IPS-20b (cell line): ENCODE measurements around the gene IFNG.

ENCODE experiments used
- H3K27ac ChIP-seq: one replicate; pipeline ENCODE4 v1.5.1; 2013; ENCODE audit warnings: low read length
- H3K27me3 ChIP-seq: 2 replicates; pipeline ENCODE4 v1.6.1; 2013; ENCODE audit warnings: mild to moderate bottlenecking, low read length, inconsistent platforms; ENCODE audit not compliant: insufficient read depth
- H3K36me3 ChIP-seq: 2 replicates; pipeline ENCODE4 v1.6.1; 2013; ENCODE audit warnings: low read depth, mild to moderate bottlenecking, inconsistent platforms, low read length, moderate library complexity; ENCODE audit not compliant: insufficient read depth
- H3K4me1 ChIP-seq: 2 replicates; pipeline ENCODE4 v1.6.1; 2013; ENCODE audit warnings: mild to moderate bottlenecking, control low read depth, inconsistent platforms, low read length, moderate library complexity; ENCODE audit not compliant: insufficient read depth
- H3K4me3 ChIP-seq: 2 replicates; pipeline ENCODE4 v1.5.1; 2013; ENCODE audit warnings: mild to moderate bottlenecking, low read length, inconsistent platforms
- H3K9ac ChIP-seq: 2 replicates; pipeline ENCODE4 v1.6.1; 2013; ENCODE audit warnings: low read depth, mild to moderate bottlenecking, inconsistent platforms, low read length, moderate library complexity
- H3K9me3 ChIP-seq: 2 replicates; pipeline ENCODE4 v1.6.1; 2013; ENCODE audit warnings: mild to moderate bottlenecking, low read depth, low read length, inconsistent platforms; ENCODE audit not compliant: insufficient read depth

The IFNG gene

GRCh38 chr12:68135520-68135919, 24.0 kb downstream of the IFNG start:
- no peak overlapping the region for H3K27ac ChIP-seq
- peaks cover 3% of the 10 kb centered on the region; the same call in 1 of the 2 replicates for H3K4me1 ChIP-seq
- H3K9me3 ChIP-seq, result no peaks in the 10 kb centered on the region
- no peak overlapping the region for H3K9ac ChIP-seq
- H3K4me3 ChIP-seq, result no peak overlapping the region
- H3K36me3 ChIP-seq, result no peaks in the 10 kb centered on the region
- no peaks in the 10 kb centered on the region for H3K27me3 ChIP-seq

DNA sequence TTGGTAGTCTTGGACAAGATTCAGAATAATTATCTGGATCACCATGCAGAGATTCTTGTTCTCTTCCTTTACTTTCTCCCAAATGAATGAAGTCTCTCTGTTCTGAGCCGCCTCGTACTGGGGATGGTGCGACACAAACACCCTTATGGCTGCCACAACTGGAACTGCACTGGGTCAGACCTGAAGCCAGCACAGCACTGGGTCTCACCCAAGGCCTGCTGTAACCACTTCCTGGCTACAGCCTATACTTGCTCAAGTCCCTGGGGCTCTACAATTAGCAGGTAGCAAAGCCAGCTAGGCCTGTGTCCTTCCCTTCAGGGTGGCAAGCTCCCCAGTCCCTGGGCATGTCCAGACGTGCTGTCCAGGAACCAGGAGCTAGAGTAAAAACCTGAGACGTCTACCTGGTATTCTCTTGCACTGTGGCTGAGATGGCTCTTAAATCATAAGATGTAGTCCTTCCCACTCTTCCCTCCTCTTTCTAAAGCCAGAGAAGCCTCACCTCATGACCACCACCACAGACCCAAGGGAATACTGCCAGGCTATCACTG, 27.6 kb downstream of the IFNG start:
- Histone ChIP-seq H3K9me3 (no peaks in the 10 kb centered on the region; the same call in 1 of the 2 replicates), H3K27me3 (no peaks in the 10 kb centered on the region), H3K4me1 (no peaks in the 10 kb centered on the region), H3K27ac (no peak overlapping the region), H3K9ac (no peak overlapping the region), H3K36me3 (no peaks in the 10 kb centered on the region), H3K4me3 (no peak overlapping the region)

DNA sequence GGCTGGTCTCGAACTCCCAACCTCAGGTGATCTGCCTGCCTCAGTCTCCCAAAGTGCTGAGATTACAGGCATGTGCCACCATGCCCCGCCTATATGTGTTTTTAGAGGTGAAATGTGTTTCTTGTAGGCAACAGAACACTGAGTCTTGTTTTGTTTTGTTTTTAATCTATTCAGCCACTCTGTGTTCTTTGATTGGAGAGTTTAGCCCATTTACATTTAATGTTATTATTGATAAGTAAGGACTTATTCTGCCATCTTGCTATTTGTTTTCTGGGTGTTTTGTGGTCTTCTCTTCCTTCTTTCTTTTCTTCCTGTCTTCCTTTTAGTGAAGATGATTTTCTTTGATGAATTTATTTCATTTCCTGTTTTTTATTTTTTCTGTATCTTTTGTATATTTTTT, 29.6 kb downstream of the IFNG start:
- no peak overlapping the region for H3K27ac ChIP-seq
- H3K9me3 ChIP-seq, result no peaks in the 10 kb centered on the region; the same call in 1 of the 2 replicates
- no peak overlapping the region for H3K9ac ChIP-seq
- no peak overlapping the region for H3K4me3 ChIP-seq
- H3K4me1 ChIP-seq, result no peaks in the 10 kb centered on the region
- no peaks in the 10 kb centered on the region for H3K36me3 ChIP-seq
- H3K27me3 ChIP-seq, result no peaks in the 10 kb centered on the region

DNA sequence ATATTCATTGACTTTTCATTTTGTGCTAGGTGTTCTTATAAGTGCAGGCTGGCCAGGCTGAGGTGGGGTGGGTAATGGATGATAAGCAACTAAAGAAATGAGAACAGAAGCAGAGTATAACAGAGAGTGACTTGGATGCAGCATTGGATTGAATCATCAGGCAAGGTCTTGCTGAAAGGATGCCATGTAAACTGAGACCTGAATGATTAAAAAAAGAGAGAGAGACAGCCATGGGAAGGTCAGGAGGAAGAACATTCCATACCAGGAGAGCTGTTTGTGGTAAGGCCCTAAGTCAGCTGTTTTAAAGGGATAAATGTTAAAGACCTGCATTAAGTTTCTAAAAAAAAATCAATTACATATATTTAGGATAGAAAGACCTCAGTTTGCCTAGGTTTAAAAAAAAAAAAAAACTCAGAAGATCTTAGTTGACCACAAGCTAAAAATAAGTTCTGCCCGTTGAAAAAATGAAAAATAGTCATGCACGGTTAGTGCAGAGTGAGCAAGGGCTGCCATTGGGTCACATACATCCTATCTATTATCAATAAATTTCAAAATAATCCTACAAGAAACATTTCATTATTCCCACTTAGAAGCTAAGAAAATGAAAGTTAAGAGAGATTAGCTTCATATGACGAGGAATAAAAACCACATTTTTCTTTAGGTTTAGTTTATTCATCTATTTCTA, 37.2 kb downstream of the IFNG start:
- no peaks in the 10 kb centered on the region for H3K36me3 ChIP-seq
- no peak overlapping the region for H3K27ac ChIP-seq
- H3K9me3 ChIP-seq, result no peaks in the 10 kb centered on the region
- no peak overlapping the region for H3K9ac ChIP-seq
- no peaks in the 10 kb centered on the region for H3K27me3 ChIP-seq
- no peak overlapping the region for H3K4me3 ChIP-seq
- 0 out of 2 replicates have a peak, but pooled peaks cover 3% of the 10 kb centered on the region for H3K4me1 ChIP-seq

DNA sequence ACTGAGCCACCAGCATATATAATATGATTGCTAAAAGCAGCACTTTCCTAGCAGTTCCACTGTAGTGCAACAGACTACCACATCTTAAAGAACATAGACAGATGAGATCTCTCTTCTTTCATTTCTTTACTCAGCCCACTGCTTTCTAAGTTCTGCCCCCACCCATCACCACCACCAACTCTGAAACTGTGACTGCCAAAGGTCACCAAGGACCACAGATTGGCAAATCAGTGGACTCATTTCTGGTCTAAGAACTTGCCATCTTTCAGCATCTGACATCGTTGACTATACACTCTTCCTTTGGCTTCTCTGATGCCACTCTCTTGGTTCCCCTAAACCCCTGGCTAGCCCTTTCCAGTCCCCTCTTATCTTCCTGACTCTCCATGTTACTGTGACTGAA, 38.4 kb downstream of the IFNG start:
- Histone ChIP-seq H3K27ac (no peak overlapping the region), H3K36me3 (no peaks in the 10 kb centered on the region), H3K9ac (no peak overlapping the region), H3K9me3 (no peaks in the 10 kb centered on the region), H3K4me3 (no peak overlapping the region), H3K27me3 (no peaks in the 10 kb centered on the region), H3K4me1 (0 out of 2 replicates have a peak, but pooled peaks cover 3% of the 10 kb centered on the region)

GRCh38 chr12:68119724-68120211, 39.8 kb downstream of the IFNG start:
- H3K4me3 ChIP-seq, result no peak overlapping the region
- no peak overlapping the region for H3K27ac ChIP-seq
- H3K9ac ChIP-seq, result no peak overlapping the region
- no peaks in the 10 kb centered on the region for H3K9me3 ChIP-seq
- no peaks in the 10 kb centered on the region for H3K27me3 ChIP-seq
- no peaks in the 10 kb centered on the region for H3K36me3 ChIP-seq
- 0 out of 2 replicates have a peak, but pooled peaks cover 3% of the 10 kb centered on the region for H3K4me1 ChIP-seq

- Histone ChIP-seq H3K9me3 (no peaks in the 10 kb centered on the region), H3K9ac (no peak overlapping the region), H3K4me3 (no peak overlapping the region), H3K36me3 (no peaks in the 10 kb centered on the region), H3K27ac (no peak overlapping the region), H3K4me1 (0 out of 2 replicates have a peak, but pooled peaks cover 3% of the 10 kb centered on the region), H3K27me3 (no peaks in the 10 kb centered on the region)
Measured at GRCh38 chr12:68119250-68119649, 40.3 kb downstream of the IFNG start.

GRCh38 chr12:68118096-68118755, 41.3 kb downstream of the IFNG start:
- Histone ChIP-seq H3K4me3 (no peak overlapping the region), H3K9ac (no peak overlapping the region), H3K27ac (no peak overlapping the region), H3K4me1 (0 out of 2 replicates have a peak, but pooled peaks cover 3% of the 10 kb centered on the region), H3K27me3 (no peaks in the 10 kb centered on the region), H3K36me3 (no peaks in the 10 kb centered on the region), H3K9me3 (no peaks in the 10 kb centered on the region)

DNA sequence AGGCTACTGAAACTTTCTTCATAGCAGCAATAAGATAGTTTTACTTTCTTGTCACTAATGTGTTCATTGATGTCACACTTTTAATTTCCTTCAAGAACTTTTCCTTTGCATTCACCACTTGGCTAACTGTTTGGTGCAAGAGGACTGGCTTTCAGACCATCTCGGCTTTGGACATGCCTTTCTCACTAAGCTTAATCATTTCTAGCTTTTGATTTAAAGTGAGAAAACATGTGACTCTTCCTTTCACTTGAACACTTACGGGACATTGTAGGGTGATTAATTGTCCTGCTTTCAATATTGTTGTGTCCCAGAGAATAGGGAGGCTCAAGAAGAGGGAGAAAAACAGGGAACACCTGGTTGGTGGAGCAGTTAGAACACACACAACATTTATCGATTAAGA, 41.9 kb downstream of the IFNG start:
- Histone ChIP-seq H3K9me3 (no peaks in the 10 kb centered on the region), H3K27ac (no peak overlapping the region), H3K4me3 (no peak overlapping the region), H3K36me3 (no peaks in the 10 kb centered on the region), H3K4me1 (0 out of 2 replicates have a peak, but pooled peaks cover 3% of the 10 kb centered on the region), H3K27me3 (no peaks in the 10 kb centered on the region), H3K9ac (no peak overlapping the region)

GRCh38 chr12:68115281-68115680, 44.3 kb downstream of the IFNG start:
- Histone ChIP-seq H3K9me3 (no peaks in the 10 kb centered on the region), H3K27me3 (no peaks in the 10 kb centered on the region), H3K4me3 (no peak overlapping the region), H3K36me3 (no peaks in the 10 kb centered on the region), H3K27ac (no peak overlapping the region), H3K9ac (no peak overlapping the region), H3K4me1 (0 out of 2 replicates have a peak, but pooled peaks cover 3% of the 10 kb centered on the region)

DNA sequence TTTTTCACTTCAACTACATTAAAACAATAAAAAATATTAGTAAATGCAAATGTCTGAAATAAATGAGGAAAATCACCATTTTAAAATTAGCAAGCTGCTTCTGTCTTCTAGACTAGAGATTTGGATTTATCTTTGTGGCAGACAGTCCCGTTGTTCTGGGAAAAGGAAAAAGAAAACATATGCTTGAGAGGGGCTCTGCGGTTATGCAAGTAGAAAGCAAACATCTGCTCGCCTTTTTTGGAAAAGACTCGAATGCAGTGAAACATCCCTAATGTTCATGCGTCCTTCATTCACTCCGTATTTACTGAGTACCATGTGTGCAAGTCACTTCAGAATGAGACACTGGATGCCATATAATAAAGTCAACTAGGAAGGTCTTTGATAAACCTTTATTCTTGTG, 44.9 kb downstream of the IFNG start:
- Histone ChIP-seq H3K9me3 (no peaks in the 10 kb centered on the region), H3K4me1 (0 out of 2 replicates have a peak, but pooled peaks cover 3% of the 10 kb centered on the region)

More for the DNA sequence above, 44.9 kb downstream of the IFNG start:
- Histone ChIP-seq H3K27me3 (no peaks in the 10 kb centered on the region), H3K36me3 (no peaks in the 10 kb centered on the region), H3K4me3 (no peak overlapping the region), H3K27ac (no peak overlapping the region), H3K9ac (no peak overlapping the region)
